Neural cell (in vitro differentiated cells): ENCODE results near the gene IFT74.

Experiments
- CTCF ChIP-seq: fragments of 450-650 bp; IDR thresholded peaks from 2 replicates; pipeline ENCODE4 v1.5.1; 2014; ENCODE audit warnings: antibody characterized with exemption, mild to moderate bottlenecking, moderate library complexity; ENCODE audit not compliant: poor library complexity, severe bottlenecking
- EP300 ChIP-seq: fragments of 450-650 bp; conservative IDR thresholded peaks from 2 replicates; pipeline ENCODE4 v1.6.1; 2014; ENCODE audit warnings: antibody characterized with exemption, mild to moderate bottlenecking, moderate library complexity; ENCODE audit not compliant: poor library complexity, severe bottlenecking
- POLR2AphosphoS5 ChIP-seq: IDR thresholded peaks from 2 replicates; pipeline ENCODE4 v1.6.1; 2012
- RAD21 ChIP-seq: fragments of 450-650 bp; conservative IDR thresholded peaks from 2 replicates; pipeline ENCODE4 v1.6.1; 2014; ENCODE audit warnings: antibody characterized with exemption, mild to moderate bottlenecking, moderate library complexity
- SMC3 ChIP-seq: fragments of 450-650 bp; conservative IDR thresholded peaks from 2 replicates; pipeline ENCODE4 v1.6.1; 2014; ENCODE audit warnings: antibody characterized with exemption, mild to moderate bottlenecking, moderate library complexity; ENCODE audit not compliant: poor library complexity

GRCh38 chr9:26995810-26996209, 39.6 kb downstream of the IFT74 start:
- no peak for TF ChIP-seq CTCF
- no peak for TF ChIP-seq SMC3
- no peak for TF ChIP-seq EP300
- no peak for TF ChIP-seq RAD21
- TF ChIP-seq POLR2AphosphoS5, result no peak
